Omental fat pad (tissue), 4 donors: ENCODE data around the gene PLS1. TPM values are rescaled to one million over a fixed set of nuclear protein-coding genes. Genes with fewer than 3 reads are reported as not detected.
A peak's percentile ranks its signal among the peaks of the same experiment; 100 is the strongest.

ENCODE experiments used
- ATAC-seq: fragments of 150-250 bp; one replicate; pipeline ENCODE4 v1.9.1; 2016; ENCODE audit warnings: mild to moderate bottlenecking, moderate library complexity; ENCODE audit not compliant: low FRiP score
- DNase-seq: peaks from one replicate; pipeline ENCODE4 v3.0.0-alpha.2; 2019; ENCODE audit warnings: low spot score
- CTCF ChIP-seq, 3 donors: fragments of 450-650 bp; IDR thresholded peaks; one replicate each; pipeline ENCODE4 v1.5.1; 2016 to 2017; ENCODE audit warnings: antibody characterized with exemption in 3 of 3, mild to moderate bottlenecking in 3 of 3, moderate library complexity in 2 of 3
- total RNA-seq, 4 donors: library from RNA; depleted of rRNA; stranded (reverse); fragments of >200 nt; gene quantifications; one replicate each; pipeline ENCODE4 v1.1.0, GENCODE V29; 2016

PLS1 gene
- total RNA-seq, 4 donors from 2014 or later: 1.2 to 3.2 (median 2.0) TPM

- TF ChIP-seq CTCF (IDR thresholded peaks at IDR 0.05): no peak
- no peak for DNase-seq
- no peak for ATAC-seq
These were observed 119.9 kb downstream of the PLS1 start for GRCh38 chr3:142716102-142716501.

GRCh38 chr3:142723665-142723967 lies 127.4 kb downstream of the PLS1 start:
- ATAC-seq (peak; percentile 3), DNase-seq (no peak)
- TF ChIP-seq CTCF (IDR thresholded peaks at IDR 0.05): no peak

GRCh38 chr3:142723968-142724681 lies 127.9 kb downstream of the PLS1 start, which contains the start of gene TRPC1:
Gene TRPC1 (plus strand): TSS chr3:142724034. CDS start chr3:142724560, 526 bp downstream.
- peak; percentile 26 for DNase-seq

GRCh38 chr3:142724682-142725356 lies 128.6 kb downstream of the PLS1 start:
- ATAC-seq (peak; percentile 78), DNase-seq (no peak)
- no peak for TF ChIP-seq CTCF (IDR thresholded peaks at IDR 0.05)

More at GRCh38 chr3:142723968-142724681, 127.9 kb downstream of the PLS1 start, which contains the start of gene TRPC1:
- no peak for TF ChIP-seq CTCF (IDR thresholded peaks at IDR 0.05)
- ATAC-seq: peak; percentile 89

- no peak for DNase-seq
- ATAC-seq: no peak
- no peak for TF ChIP-seq CTCF (IDR thresholded peaks at IDR 0.05)
These were observed 129.2 kb downstream of the PLS1 start for GRCh38 chr3:142725357-142725739.

GRCh38 chr3:142726017-142726416 lies 129.8 kb downstream of the PLS1 start:
- no peak for TF ChIP-seq CTCF (IDR thresholded peaks at IDR 0.05)
- ATAC-seq (no peak), DNase-seq (no peak)

- DNase-seq: no peak
- no peak for TF ChIP-seq CTCF (IDR thresholded peaks at IDR 0.05)
- no peak for ATAC-seq
These were observed 135.9 kb downstream of the PLS1 start for GRCh38 chr3:142732066-142732465.
